PC-3 (cell line): ENCODE results near the gene XK.

Experiments used
- EZH2 ChIP-seq: fragments of 300-600 bp; sonication (generic); IDR thresholded peaks from one replicate; pipeline ENCODE4 v1.6.1; 2017; ENCODE audit warnings: antibody characterized with exemption, mild to moderate bottlenecking, low read length; ENCODE audit not compliant: unreplicated experiment
- TF ChIP-seq, protein P1 (sequence below): fragments of 300-600 bp; sonication (generic); conservative IDR thresholded peaks from 2 replicates; pipeline ENCODE4 v1.5.1; 2017; ENCODE audit warnings: antibody characterized with exemption, low read depth, mild to moderate bottlenecking, low read length

DNA sequence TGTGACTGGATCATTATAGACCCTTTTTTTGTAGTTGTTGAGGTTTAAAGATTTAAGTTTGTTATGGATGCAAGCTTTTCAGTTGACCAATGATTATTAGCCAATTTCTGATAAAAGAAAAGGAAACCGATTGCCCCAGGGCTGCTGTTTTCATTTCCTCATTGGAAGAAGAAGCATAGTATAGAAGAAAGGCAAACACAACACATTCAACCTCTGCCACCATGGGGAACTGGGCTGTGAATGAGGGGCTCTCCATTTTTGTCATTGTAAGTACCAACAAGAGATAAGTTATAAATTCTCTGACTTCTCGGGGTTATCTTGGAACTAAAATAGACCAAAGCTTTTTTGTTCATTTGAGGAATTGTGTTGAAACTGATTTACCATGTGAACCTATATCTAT is 94.3 kb downstream of the XK start, which contains the start of gene CYBB:
- no peak for TF ChIP-seq EZH2
- TF ChIP-seq, protein P1, sequence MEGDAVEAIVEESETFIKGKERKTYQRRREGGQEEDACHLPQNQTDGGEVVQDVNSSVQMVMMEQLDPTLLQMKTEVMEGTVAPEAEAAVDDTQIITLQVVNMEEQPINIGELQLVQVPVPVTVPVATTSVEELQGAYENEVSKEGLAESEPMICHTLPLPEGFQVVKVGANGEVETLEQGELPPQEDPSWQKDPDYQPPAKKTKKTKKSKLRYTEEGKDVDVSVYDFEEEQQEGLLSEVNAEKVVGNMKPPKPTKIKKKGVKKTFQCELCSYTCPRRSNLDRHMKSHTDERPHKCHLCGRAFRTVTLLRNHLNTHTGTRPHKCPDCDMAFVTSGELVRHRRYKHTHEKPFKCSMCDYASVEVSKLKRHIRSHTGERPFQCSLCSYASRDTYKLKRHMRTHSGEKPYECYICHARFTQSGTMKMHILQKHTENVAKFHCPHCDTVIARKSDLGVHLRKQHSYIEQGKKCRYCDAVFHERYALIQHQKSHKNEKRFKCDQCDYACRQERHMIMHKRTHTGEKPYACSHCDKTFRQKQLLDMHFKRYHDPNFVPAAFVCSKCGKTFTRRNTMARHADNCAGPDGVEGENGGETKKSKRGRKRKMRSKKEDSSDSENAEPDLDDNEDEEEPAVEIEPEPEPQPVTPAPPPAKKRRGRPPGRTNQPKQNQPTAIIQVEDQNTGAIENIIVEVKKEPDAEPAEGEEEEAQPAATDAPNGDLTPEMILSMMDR: no peak
